HepG2 (cell line): ENCODE results near the gene ADAMTSL3. TPM values are rescaled to one million over a fixed set of nuclear protein-coding genes. Genes with fewer than 3 reads are reported as not detected.

Experiments used
- CAMTA2 ChIP-seq: sonication (generic); formaldehyde crosslinking; IDR thresholded peaks from 2 replicates; pipeline ENCODE4 v1.4.0; 2020; ENCODE audit warnings: mild to moderate bottlenecking, missing genetic modification reagents, borderline replicate concordance
- DR1 ChIP-seq: sonication (generic); formaldehyde crosslinking; IDR thresholded peaks from 2 replicates; pipeline ENCODE4 v1.8.0; 2021; ENCODE audit warnings: mild to moderate bottlenecking, missing genetic modification reagents, inconsistent platforms
- ELF3 ChIP-seq: IDR thresholded peaks from 2 replicates; pipeline ENCODE4 v1.6.1; 2016; ENCODE audit warnings: missing genetic modification reagents, missing compliant biosample characterization
- GTF3A ChIP-seq: sonication (generic); formaldehyde crosslinking; conservative IDR thresholded peaks from 2 replicates; pipeline ENCODE4 v1.4.0; 2020; ENCODE audit warnings: mild to moderate bottlenecking, missing genetic modification reagents
- HDAC1 ChIP-seq: sonication (generic); formaldehyde crosslinking; IDR thresholded peaks from 2 replicates; pipeline ENCODE4 v1.5.1; 2020; ENCODE audit warnings: mild to moderate bottlenecking, missing genetic modification reagents
- HNF4A ChIP-seq: sonication (generic); formaldehyde crosslinking; IDR thresholded peaks from 2 replicates; pipeline ENCODE4 v1.4.0; 2020; ENCODE audit warnings: missing genetic modification reagents
- MAFF ChIP-seq: IDR thresholded peaks from 2 replicates; pipeline ENCODE4 v1.6.1; 2011; ENCODE audit warnings: low read depth, low read length, improper control_type of control experiment
- MBNL3 ChIP-seq: fragments of 250-450 bp; sonication (Bioruptor Pico); conservative IDR thresholded peaks from 2 replicates; pipeline ENCODE4 v1.8.0; 2022; ENCODE audit warnings: mild to moderate bottlenecking, inconsistent platforms
- MTA1 ChIP-seq: sonication (generic); formaldehyde crosslinking; IDR thresholded peaks from 2 replicates; pipeline ENCODE4 v1.4.0; 2020; ENCODE audit warnings: missing genetic modification reagents, mild to moderate bottlenecking, borderline replicate concordance
- NONO ChIP-seq, 2 experiments: fragments of 450-650 bp in 1 of 2; sonication (generic) in 1 of 2; formaldehyde crosslinking in 1 of 2; IDR thresholded peaks in 1 of 2; conservative IDR thresholded peaks in 1 of 2; 2 replicates each; pipeline versions ENCODE4 v1.6.1 to v1.8.0; 2017 to 2022; ENCODE audit warnings: mild to moderate bottlenecking in 1 of 2, missing genetic modification reagents in 1 of 2, moderate library complexity in 1 of 2
- NR2F6 ChIP-seq, 2 experiments: IDR thresholded peaks; 2 replicates each; pipeline ENCODE4 v1.6.1; 2016; ENCODE audit warnings: antibody characterized with exemption in 1 of 2, mild to moderate bottlenecking in 1 of 2
- RXRB ChIP-seq: IDR thresholded peaks from 2 replicates; pipeline ENCODE4 v1.6.1; 2016; ENCODE audit warnings: borderline replicate concordance, missing genetic modification reagents, missing compliant biosample characterization
- SRSF1 ChIP-seq: fragments of 200-400 bp; formaldehyde crosslinking; optimal IDR thresholded peaks from 2 replicates; pipeline ENCODE3; 2017; ENCODE audit warnings: mild to moderate bottlenecking, low read depth, low read length, moderate library complexity
- ZKSCAN8 ChIP-seq: IDR thresholded peaks from 2 replicates; pipeline ENCODE4 v1.6.1; 2016; ENCODE audit warnings: borderline replicate concordance, missing genetic modification reagents, missing compliant biosample characterization
- ZNF24 ChIP-seq: fragments of 450-650 bp; IDR thresholded peaks from 2 replicates; pipeline ENCODE4 v1.6.1; 2017; ENCODE audit warnings: antibody characterized with exemption, mild to moderate bottlenecking
- ZNF460 ChIP-seq: sonication (generic); formaldehyde crosslinking; IDR thresholded peaks from 2 replicates; pipeline ENCODE4 v1.5.1; 2020; ENCODE audit warnings: missing genetic modification reagents, mild to moderate bottlenecking, borderline replicate concordance
- ZNF558 ChIP-seq: sonication (generic); formaldehyde crosslinking; IDR thresholded peaks from 2 replicates; pipeline ENCODE4 v1.9.0; 2022; ENCODE audit warnings: mild to moderate bottlenecking, missing genetic modification reagents, borderline replicate concordance
- ZNF777 ChIP-seq: sonication (generic); formaldehyde crosslinking; IDR thresholded peaks from 2 replicates; pipeline ENCODE4 v1.4.0; 2020; ENCODE audit warnings: missing genetic modification reagents
- ZUFSP ChIP-seq: sonication (generic); formaldehyde crosslinking; IDR thresholded peaks from 2 replicates; pipeline ENCODE4 v1.9.0; 2021; ENCODE audit warnings: missing genetic modification reagents, mild to moderate bottlenecking, borderline replicate concordance
- polyA plus RNA-seq, 8 experiments: library from polyadenylated mRNA; depleted of rRNA in 3 of 8; stranded (reverse) in 7 of 8; unstranded in 1 of 8; fragments of >200 nt; fragmentation: Illumina TruSeq in 4 of 8; extraction: Trizol in 4 of 8; gene quantifications; 2 replicates each; pipeline versions ENCODE4 v1.2.1 to v1.2.3, GENCODE V29; 2011 to 2016; ENCODE audit warnings: low read depth in 4 of 8, missing spikeins in 1 of 8, mixed read lengths in 1 of 8; ENCODE audit not compliant: insufficient read depth in 1 of 8
- total RNA-seq, 5 experiments: library from RNA; depleted of rRNA; stranded (reverse); fragments of >200 nt; fragmentation: Illumina TruSeq; extraction: Trizol; gene quantifications; 2 replicates each; pipeline ENCODE4 v1.2.3, GENCODE V29; 2016; ENCODE audit warnings: low read depth in 1 of 5
- TF ChIP-seq, protein P1 (sequence below): IDR thresholded peaks from 2 replicates; pipeline ENCODE4 v1.6.1; 2016
- TF ChIP-seq, protein P2 (sequence below): sonication (generic); formaldehyde crosslinking; IDR thresholded peaks from 2 replicates; pipeline ENCODE4 v1.9.0; 2021; ENCODE audit warnings: missing genetic modification reagents, borderline replicate concordance

ADAMTSL3 gene
- total and polyA plus RNA-seq, 2 of the 13 experiments (the other 11 are each of a cell fraction or from before 2014, with no cell fraction given): 0.04 to 0.09 TPM

- TF ChIP-seq ZUFSP (CRISPR knock-in tag): no peak
- TF ChIP-seq HNF4A (CRISPR knock-in tag): 0 out of 2 replicates have a peak, but pooled peaks have one; percentile 16
- TF ChIP-seq GTF3A (CRISPR knock-in tag): no peak
- TF ChIP-seq ELF3 (CRISPR knock-in tag): peak; percentile 48
- TF ChIP-seq SRSF1: no peak
- no peak for TF ChIP-seq MTA1
- TF ChIP-seq, protein P1, sequence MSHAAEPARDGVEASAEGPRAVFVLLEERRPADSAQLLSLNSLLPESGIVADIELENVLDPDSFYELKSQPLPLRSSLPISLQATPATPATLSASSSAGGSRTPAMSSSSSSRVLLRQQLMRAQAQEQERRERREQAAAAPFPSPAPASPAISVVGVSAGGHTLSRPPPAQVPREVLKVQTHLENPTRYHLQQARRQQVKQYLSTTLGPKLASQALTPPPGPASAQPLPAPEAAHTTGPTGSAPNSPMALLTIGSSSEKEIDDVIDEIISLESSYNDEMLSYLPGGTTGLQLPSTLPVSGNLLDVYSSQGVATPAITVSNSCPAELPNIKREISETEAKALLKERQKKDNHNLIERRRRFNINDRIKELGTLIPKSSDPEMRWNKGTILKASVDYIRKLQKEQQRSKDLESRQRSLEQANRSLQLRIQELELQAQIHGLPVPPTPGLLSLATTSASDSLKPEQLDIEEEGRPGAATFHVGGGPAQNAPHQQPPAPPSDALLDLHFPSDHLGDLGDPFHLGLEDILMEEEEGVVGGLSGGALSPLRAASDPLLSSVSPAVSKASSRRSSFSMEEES (CRISPR knock-in tag): 0 out of 2 replicates have a peak, but pooled peaks have one; percentile 30
- no peak for TF ChIP-seq DR1 (CRISPR knock-in tag)
- no peak for TF ChIP-seq CAMTA2
- no peak for TF ChIP-seq NONO (IDR thresholded peaks at IDR 0.05)
- no peak for TF ChIP-seq NONO (CRISPR knock-in tag; conservative IDR thresholded peaks at IDR 0.05)
- peak; percentile 61 for TF ChIP-seq RXRB (CRISPR knock-in tag)
- 0 out of 2 replicates have a peak, but pooled peaks have one; percentile 18 for TF ChIP-seq ZNF24
- TF ChIP-seq MBNL3 (CRISPR knock-in tag): no peak
- TF ChIP-seq HDAC1 (CRISPR knock-in tag): 0 out of 2 replicates have a peak, but pooled peaks have one; percentile 36
- TF ChIP-seq, protein P2, sequence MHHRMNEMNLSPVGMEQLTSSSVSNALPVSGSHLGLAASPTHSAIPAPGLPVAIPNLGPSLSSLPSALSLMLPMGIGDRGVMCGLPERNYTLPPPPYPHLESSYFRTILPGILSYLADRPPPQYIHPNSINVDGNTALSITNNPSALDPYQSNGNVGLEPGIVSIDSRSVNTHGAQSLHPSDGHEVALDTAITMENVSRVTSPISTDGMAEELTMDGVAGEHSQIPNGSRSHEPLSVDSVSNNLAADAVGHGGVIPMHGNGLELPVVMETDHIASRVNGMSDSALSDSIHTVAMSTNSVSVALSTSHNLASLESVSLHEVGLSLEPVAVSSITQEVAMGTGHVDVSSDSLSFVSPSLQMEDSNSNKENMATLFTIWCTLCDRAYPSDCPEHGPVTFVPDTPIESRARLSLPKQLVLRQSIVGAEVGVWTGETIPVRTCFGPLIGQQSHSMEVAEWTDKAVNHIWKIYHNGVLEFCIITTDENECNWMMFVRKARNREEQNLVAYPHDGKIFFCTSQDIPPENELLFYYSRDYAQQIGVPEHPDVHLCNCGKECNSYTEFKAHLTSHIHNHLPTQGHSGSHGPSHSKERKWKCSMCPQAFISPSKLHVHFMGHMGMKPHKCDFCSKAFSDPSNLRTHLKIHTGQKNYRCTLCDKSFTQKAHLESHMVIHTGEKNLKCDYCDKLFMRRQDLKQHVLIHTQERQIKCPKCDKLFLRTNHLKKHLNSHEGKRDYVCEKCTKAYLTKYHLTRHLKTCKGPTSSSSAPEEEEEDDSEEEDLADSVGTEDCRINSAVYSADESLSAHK (CRISPR knock-in tag): no peak
- no peak for TF ChIP-seq ZNF777
- TF ChIP-seq ZNF460 (CRISPR knock-in tag): no peak
- peak; percentile 64 for TF ChIP-seq NR2F6 (IDR thresholded peaks at IDR 0.05)
- TF ChIP-seq NR2F6 (CRISPR knock-in tag; IDR thresholded peaks at IDR 0.05): peak; percentile 25; the same call in 1 of the 2 replicates
- TF ChIP-seq ZKSCAN8 (CRISPR knock-in tag): 0 out of 2 replicates have a peak, but pooled peaks have one; percentile 21
- TF ChIP-seq ZNF558 (CRISPR knock-in tag): no peak
- TF ChIP-seq MAFF: no peak
- TF ChIP-seq, all 625 proteins: peak for 80
Measured at GRCh38 chr15:83930392-83931212, 276.7 kb downstream of the ADAMTSL3 start (continued).
